DMS79 (cell line): ENCODE measurements around the gene ING4.

Experiments
- DNase-seq: peaks from one replicate; lab custom pipeline; 2025; lab: John Stamatoyannopoulos, UW

ING4 gene

DNA sequence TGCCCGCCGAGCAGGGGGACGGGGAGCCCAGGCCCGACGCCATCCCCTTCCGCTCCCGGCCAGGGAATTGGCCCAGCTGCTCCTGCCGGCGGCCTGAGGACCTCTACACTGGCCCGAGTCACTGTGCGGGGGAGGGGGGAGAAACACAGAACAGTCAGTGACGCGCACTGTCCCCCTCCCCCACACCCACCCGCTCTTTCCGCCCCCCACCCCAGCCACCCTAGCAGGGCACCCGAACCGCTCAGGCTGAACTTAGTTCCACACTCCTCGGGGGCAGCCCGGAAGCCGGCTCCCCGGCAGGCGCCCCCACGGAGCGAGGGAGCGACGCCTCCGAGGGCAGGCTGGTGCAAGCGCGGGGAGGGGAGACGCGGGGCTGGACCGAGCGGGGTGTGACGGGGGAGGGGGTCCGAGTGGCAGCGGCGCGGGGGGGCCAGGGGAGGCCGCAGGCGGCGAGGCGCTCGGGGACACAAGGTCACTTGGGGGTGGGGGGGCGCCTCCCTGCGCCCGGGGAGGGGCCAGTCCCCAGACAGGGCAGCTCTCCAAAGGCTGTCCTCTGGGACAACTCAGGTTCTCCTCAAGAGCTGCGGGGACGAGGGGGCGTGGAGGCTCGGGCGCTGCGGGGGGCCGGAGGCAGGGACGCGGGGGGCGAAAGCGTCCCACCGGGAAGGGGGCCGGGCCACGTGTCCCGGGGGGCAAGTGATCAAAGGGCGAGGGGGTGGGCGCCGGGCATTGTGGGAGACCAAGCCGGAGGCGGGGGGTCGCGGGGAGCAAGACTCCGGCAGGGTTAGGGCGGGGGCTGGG lies 56.4 kb downstream of the ING4 start:
- DNase-seq = no peak

DNA sequence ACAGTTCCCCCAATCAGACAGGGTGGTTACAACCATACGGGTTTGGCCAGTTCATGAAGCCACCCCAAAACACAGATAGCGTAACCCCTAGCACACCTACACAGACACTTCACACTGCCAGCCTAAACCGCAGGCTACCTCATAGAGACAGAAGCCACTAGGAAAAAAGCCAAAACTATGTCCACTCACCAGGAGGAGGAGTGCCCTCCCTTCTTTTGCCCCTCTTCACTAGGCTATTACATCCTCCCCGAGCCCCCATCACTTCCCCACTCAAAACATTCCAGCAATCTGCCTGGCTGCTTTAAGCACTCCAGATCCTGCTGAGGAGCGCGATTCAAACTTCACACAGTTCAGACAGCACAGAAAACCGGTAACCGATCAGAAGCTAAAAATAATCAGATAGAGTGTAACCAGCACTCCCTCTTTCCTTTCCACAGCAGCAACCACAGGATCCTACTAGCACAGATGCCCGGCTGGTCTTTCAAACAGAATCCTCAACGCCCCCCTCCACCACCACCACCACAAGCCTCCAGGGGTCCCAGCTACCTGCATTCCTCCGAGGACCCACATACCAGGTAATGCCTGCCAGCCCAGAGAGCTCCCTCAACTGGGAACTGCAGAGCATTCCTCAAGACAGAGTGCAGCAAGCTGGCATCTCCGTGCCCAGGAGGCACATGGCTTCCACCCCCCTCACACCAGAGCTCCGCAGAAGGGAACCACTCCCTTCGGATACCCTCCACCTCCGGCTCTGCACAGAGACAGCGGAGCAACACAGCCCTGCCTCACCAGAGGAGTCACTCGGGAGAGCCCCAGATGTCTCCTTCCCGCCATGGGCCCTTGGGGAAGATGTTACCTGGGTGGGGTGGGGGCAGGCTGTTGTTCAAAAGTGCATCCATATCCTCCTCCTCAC lies 57.2 kb downstream of the ING4 start:
- DNase-seq = no peak

DNA sequence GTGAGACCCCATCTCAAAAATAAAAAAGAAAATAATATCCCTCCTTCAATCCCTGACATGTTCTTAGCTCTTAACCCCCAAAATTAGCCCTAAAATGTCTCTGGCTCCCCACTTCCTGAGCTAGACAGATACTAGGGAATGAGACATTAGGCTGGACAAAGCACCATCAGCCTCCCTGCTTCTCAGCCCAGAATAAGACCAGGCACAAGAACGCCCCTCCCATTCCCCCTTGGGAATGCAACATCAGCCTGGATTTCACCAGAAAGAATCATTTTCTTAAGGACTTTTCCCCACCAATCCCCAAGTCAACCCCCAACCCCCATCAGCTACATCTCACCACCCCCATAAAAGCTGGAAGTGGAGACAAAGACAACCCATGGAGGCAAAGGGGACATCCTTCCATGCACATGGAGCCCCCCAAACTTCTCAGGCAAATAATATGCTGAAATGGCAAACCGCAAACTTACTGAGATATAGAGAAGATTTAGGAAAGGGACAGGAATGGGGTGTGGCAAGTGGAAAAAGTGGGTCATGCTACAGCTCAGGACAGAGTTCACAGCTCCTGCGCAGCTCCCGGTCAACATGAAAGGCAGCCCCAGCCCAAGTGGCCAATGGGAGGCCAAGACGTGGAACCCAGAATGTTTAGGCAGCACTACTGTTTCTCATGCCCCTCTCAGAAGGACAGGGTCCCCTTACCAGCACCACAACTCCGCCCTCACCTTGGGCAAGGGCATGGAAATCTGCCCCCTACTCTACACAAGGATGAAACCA lies 58.5 kb downstream of the ING4 start:
- no peak for DNase-seq

DNA sequence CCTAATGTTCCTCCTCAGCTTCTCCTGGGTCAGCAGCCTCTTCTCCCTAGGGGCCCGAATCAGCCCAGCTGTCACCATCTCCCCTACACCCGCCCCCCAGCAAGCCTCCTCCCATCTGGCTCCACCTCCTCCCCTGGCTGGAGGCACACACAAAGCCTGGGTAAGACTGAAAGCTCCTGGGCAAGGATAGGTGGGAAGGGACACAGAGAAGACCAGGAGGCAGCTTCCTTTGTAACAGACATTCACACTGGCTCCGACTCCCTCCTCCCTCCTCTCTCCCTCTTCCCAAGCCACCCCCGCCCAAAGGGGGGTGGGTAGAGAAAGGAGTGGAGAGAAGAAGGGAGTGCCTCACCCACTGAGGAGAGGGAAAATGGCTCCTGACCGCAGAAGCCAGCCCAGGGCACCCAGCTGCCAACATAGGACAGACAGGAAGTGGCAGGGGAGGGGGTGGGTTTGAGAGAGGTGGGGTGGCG lies 59.8 kb downstream of the ING4 start:
- DNase-seq = no peak

DNA sequence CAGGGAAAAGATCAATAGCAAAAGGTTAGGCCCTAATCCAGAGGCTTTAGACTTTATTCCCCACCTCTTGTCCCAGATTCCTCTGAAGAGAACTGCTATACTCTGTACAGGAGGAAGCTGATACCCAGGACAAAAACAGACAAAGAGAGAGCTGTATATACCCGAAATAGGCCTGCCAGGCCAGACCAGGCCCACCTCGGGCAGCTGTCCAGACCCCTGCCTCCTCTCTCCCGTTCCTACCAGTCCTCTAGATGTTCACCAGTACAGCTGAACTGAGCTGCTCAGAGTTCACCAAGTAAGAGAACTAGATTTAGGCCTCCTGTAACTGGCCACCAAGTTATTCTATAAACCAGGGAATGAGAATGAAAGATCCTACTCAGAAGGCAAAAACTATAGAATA lies 60.4 kb downstream of the ING4 start:
- DNase-seq = no peak
